ENCODE results near the gene IL17REL. TPM values are rescaled to one million over a fixed set of nuclear protein-coding genes. Genes with fewer than 3 reads are reported as not detected.
"Not testable (repeated sequence)": the region's sequence is repeated elsewhere in the genome, so short reads cannot be mapped to it uniquely, and the experiment has no call there.

Gene IL17REL
- total RNA-seq, 1 donor from 2014 or later: not detected

DNA sequence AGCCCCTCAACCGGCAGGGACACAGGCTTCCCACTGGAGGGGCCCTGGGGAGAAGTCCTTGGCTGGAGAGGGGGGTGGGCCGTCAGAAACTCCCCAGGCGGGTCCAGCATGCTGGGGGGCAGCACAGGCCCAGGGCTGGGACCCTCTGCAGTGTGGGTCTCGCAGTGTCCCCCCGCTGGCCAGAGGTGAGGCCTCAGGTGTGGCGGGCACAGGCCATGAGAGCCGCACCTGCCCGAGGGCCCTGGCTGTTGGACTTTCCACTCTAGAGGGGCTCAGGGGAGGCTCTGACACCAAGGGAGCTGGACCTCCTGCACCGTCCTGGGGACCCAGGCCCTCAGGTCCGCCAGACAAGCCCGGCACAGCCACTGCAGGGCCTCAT lies 62.7 kb downstream of the IL17REL start:
- no peak for DNase-seq
- no peak for ATAC-seq
- H3K27me3 ChIP-seq: no peaks in the 10 kb centered on the region
- H3K36me3 ChIP-seq: no peaks in the 10 kb centered on the region
- peak overlapping the region; percentile 90 for H3K27ac ChIP-seq
- TF ChIP-seq, protein P1, sequence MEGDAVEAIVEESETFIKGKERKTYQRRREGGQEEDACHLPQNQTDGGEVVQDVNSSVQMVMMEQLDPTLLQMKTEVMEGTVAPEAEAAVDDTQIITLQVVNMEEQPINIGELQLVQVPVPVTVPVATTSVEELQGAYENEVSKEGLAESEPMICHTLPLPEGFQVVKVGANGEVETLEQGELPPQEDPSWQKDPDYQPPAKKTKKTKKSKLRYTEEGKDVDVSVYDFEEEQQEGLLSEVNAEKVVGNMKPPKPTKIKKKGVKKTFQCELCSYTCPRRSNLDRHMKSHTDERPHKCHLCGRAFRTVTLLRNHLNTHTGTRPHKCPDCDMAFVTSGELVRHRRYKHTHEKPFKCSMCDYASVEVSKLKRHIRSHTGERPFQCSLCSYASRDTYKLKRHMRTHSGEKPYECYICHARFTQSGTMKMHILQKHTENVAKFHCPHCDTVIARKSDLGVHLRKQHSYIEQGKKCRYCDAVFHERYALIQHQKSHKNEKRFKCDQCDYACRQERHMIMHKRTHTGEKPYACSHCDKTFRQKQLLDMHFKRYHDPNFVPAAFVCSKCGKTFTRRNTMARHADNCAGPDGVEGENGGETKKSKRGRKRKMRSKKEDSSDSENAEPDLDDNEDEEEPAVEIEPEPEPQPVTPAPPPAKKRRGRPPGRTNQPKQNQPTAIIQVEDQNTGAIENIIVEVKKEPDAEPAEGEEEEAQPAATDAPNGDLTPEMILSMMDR (IDR thresholded peaks at IDR 0.05): no peak
- H3K9me3 ChIP-seq: no peaks in the 10 kb centered on the region
- H3K4me1 ChIP-seq: peaks cover 47% of the 10 kb centered on the region
- no peak overlapping the region for H3K4me3 ChIP-seq
- intact Hi-C loops (cut with DNase I): no loop called here

DNA sequence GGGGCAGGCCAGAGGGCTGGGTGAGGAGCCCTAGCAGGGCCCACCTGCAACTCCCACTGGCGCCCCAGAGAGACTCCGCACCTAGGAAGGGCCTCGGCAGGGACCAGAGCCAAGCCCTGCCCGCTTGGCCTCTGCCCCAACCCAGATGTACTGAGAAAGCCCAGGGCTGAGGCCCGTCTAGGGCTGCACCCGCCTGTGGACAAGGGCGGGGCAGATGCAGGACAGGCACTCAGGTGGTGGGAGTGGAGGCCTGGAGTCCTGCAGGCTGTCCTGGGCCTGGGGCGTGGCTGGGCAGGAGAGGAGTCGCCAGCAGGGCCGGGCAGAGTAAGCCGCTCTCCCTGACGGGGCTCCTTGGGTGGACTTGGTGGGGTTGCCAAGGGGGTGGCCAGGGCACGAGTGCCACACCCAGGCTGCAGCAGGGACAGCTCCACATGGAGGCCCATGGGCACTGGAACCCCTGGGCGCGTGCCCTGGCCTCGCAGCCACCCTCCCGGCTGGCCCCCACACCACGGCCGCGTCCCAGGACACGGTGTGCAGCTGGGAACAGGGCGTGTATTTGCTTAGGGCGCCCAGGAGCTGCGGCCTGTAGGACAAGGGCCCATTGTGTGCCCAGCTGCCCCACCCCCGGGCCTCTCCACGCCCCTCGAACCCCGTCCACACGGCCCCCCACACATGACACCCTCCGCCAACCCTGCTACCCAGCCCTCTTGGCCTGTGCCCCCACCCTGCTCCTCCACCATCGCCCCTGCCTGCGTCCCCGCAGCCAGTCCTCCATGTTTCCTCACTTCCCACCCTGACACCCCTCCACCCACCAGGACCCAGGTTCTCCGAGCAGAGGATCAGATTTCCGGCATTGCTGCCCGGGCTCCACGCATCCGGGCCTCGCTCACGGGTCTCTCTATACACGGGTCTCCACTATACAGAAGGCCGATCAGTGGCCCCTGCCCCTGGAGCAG lies 63.3 kb downstream of the IL17REL start:
- ATAC-seq: peak; percentile 71
- Histone ChIP-seq H3K9me3 (no peaks in the 10 kb centered on the region), H3K4me3 (peak overlapping the region; percentile 49), H3K4me1 (peaks cover 41% of the 10 kb centered on the region), H3K27ac (peak overlapping the region; percentile 90), H3K27me3 (no peaks in the 10 kb centered on the region), H3K36me3 (no peaks in the 10 kb centered on the region)
- TF ChIP-seq, protein P1 (IDR thresholded peaks at IDR 0.05): no peak
- intact Hi-C loops (cut with DNase I): no loop called here
- peak; percentile 96 for DNase-seq

DNA sequence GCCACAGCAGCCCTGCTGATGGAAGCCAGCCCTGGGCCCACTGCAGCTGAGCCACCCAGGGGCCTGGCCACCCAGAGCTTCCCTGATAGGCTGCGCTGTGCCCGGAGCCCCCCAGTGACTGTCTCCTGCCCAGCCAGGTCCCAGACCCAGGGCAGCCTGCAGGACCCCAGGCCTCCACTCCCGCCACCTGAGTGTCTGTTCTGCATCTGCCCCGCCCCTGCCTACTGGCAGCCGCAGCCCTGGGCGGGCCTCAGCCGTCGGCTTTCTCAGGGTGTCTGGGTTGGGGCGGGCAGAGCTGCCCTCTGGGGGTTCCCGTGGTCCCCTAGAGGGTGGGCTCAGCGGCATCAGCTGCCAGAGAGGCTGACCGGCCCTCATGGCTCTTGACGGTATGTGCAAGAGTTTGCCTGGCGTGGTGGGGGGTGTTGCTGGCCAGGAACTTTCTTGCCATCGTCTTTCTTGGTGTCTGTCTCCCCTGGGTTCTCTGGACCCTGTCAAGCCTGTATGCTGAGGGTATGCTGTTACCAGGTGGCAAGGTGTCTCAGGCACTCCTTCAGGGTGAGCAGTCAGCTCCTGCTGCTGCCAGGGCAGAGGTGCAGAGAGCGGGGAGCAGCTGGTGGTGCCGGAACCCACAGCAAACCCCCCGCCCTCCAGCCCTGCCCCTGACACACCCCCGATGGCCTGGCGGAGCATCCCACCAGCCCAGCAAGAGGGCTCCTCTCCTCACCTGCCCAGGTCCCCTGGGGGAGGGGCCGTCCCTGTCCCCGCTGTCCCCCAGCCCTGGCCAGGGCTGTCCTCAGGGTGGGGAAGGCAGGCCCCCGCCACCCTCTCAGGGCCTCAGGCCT lies 64.2 kb downstream of the IL17REL start:
- Histone ChIP-seq H3K4me1 (peaks cover 32% of the 10 kb centered on the region), H3K36me3 (no peaks in the 10 kb centered on the region), H3K4me3 (peak overlapping the region; percentile 49), H3K27me3 (no peaks in the 10 kb centered on the region), H3K27ac (peak overlapping the region; percentile 90), H3K9me3 (no peaks in the 10 kb centered on the region)
- intact Hi-C loops (cut with DNase I): no loop called here
- peak; percentile 3 for ATAC-seq
- no peak for DNase-seq
- TF ChIP-seq, protein P1 (IDR thresholded peaks at IDR 0.05): no peak

DNA sequence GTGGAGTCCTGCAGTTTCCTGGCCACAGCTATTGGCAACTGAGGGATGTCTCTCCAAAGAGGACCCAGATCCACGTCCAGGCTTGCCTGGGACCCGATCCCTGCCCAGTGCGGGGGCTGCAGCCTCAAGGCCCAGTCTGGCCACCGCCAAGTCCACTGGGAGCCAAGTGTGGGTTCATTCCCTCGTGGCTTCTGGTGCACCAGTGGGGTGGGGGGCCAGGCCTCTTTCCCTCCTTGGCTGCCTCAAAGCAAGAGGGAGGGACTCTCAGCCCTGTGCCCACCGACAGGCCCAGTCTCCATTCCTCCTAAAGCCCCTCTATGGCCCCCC lies 65.3 kb downstream of the IL17REL start:
- intact Hi-C loops (cut with DNase I): no loop called here
- Histone ChIP-seq H3K9me3 (no peaks in the 10 kb centered on the region), H3K27me3 (no peaks in the 10 kb centered on the region), H3K36me3 (no peaks in the 10 kb centered on the region), H3K27ac (peak overlapping the region; percentile 90), H3K4me1 (peaks cover 21% of the 10 kb centered on the region), H3K4me3 (peak overlapping the region; percentile 49)
- DNase-seq (no peak), ATAC-seq (no peak)
- TF ChIP-seq, protein P1 (IDR thresholded peaks at IDR 0.05): no peak

DNA sequence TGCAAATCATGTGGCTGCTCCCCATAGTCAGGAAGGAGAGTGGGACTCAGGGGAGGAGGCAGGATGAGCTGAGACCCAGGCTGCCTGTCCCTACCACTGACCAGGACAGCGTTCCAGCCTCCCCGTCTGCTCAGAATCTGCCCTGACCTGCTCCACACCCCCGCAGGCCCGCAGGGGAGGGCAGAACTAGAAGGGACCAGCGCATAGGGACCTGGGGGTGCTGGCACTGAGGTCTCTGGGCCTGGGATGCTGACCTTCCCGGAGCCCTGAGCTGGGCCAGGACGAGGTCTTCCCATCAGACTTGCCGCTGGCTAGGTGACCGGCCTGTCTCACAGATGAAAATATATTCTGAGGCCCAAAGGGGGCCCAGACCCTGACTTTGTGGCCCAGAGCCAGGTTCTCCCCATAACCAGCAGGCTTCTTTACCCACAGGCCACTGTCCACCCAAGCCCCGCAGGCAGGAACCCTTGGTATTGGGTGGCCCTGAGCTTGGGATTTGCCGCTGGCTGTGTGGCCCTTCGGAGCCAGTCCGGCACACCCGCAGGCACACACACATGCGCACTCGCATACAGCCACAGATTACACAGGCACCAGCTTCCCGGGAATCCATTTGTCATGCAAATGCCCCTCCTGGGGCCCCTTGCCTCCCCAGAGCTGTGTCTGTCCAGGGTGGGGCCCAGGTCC lies 65.8 kb downstream of the IL17REL start:
- intact Hi-C loops (cut with DNase I): no loop called here
- Histone ChIP-seq H3K4me1 (peaks cover 16% of the 10 kb centered on the region), H3K36me3 (no peaks in the 10 kb centered on the region), H3K9me3 (no peaks in the 10 kb centered on the region), H3K27ac (peak overlapping the region; percentile 90), H3K4me3 (peak overlapping the region; percentile 49), H3K27me3 (no peaks in the 10 kb centered on the region)
- no peak for DNase-seq
- TF ChIP-seq, protein P1 (IDR thresholded peaks at IDR 0.05): no peak
- ATAC-seq: no peak

DNA sequence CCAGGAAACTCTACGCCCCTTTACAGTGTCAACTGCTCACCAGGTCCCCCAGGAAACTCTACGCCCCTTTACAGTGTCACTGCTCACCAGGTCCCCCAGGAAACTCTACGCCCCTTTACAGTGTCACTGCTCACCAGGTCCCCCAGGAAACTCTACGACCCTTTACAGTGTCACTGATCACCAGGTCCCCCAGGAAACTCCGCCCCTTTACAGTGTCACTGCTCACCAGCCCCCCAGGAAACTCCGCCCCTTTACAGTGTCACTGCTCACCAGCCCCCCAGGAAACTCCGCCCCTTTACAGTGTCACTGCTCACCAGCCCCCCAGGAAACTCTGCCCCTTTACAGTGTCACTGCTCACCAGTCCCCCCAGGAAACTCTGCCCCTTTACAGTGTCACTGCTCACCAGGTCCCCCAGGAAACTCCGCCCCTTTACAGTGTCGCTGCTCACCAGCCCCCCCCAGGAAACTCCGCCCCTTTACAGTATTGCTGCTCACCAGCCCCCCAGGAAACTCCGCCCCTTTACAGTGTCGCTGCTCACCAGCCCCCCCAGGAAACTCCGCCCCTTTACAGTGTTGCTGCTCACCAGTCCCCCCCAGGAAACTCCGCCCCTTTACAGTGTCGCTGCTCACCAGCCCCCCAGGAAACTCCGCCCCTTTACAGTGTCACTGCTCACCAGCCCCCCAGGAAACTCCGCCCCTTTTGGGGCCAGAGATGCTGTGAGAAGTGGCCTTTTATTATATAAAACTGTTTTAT lies 67.3 kb downstream of the IL17REL start:
- H3K4me3 ChIP-seq: not testable (repeated sequence)

More for the DNA sequence above, 67.3 kb downstream of the IL17REL start:
- intact Hi-C loops (cut with DNase I); H3K9me3 ChIP-seq; H3K36me3 ChIP-seq; H3K27ac ChIP-seq; DNase-seq; ATAC-seq; H3K4me1 ChIP-seq; H3K27me3 ChIP-seq: not testable (repeated sequence)
